GM18498 (cell line): ENCODE results near the gene CHST13.
"Not testable (repeated sequence)": the region's sequence is repeated elsewhere in the genome, so short reads cannot be mapped to it uniquely, and the experiment has no call there.

ENCODE experiments used
- ATAC-seq: cut with Tn5 transposase; IDR thresholded peaks from one replicate; pipeline ENCODE4 v1.9.1; 2021; ENCODE audit warnings: mild to moderate bottlenecking, moderate library complexity; ENCODE audit not compliant: unreplicated experiment

The CHST13 gene

DNA sequence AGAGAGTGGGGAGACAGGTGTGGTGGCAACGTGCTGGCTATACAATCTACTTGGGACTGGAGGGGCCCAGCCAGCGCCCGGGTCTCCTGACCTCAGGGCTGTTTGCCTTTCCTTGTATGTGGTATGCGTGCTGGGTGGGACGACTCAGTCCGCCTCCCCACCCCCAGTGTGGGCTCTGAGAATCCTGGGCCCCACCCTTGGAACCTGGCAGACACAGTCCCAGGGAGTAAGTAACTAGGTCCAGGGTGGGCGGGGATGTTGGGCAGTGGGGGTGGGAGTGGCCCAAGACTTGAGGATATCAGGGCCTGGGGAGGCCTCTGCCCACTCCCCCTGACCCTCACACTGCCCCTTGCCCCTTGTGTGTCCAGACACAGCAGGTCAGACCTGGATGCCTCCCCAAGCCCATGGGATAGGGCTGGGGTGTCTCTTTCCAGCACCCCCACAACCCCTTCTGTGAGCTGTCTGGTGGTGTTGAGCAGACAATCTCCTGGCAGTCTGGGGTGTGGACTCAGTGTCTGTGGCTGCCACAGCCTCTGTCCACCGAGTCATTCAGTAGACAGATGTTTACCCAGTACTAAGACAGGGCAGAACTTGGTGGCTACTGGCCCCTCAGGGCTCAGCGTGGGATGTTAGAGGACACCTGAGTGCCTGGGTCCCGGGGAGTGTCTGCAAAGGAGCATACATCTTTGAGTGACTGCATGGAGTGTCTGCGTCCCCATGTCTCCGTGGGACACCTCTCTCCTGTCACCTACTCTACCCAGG is 1.3 kb downstream of the CHST13 start:
- no peak for ATAC-seq

DNA sequence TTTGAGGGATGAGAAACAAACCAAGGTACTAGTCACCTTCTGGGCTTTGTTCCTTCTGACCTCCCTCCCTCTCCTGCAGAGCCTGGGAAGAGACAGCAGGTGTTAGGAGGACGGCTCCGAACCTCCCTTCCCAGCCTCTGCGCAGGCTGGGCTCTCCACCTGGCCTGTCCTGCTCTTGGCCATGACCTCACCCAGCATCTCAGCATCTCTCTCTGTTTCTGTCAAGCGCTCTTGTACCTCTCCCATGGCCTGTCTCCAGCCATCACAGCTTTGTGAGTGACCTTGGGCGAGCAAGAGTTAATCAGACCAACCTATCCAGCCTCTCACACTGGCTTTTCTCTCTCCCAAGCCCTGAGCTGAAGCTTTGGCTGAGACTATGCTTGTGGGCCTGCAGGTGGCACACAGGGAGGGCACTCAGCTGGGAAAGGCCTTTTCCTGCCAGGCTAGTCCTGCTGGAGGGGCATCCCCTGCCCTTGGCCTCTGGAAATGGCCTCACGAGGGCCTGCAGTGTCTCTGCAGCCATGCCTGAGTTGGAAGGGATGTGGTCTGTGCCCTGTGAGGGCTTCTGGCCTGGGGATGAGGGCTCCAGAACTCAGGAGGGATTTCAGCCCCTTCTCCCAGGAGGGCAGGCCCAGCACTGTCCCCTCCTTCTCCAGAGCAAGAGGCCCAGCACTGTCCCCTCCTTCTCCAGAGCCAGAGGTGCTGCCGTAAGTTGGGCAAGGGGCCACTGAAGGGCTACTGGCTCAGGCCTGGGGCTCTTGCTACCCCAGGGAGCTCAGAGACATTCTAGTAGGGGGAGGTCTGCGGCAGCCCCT is 2.1 kb downstream of the CHST13 start:
- no peak for ATAC-seq

- ATAC-seq: no peak
Observed at GRCh38 chr3:126526668-126527005, 2.7 kb downstream of the CHST13 start.

DNA sequence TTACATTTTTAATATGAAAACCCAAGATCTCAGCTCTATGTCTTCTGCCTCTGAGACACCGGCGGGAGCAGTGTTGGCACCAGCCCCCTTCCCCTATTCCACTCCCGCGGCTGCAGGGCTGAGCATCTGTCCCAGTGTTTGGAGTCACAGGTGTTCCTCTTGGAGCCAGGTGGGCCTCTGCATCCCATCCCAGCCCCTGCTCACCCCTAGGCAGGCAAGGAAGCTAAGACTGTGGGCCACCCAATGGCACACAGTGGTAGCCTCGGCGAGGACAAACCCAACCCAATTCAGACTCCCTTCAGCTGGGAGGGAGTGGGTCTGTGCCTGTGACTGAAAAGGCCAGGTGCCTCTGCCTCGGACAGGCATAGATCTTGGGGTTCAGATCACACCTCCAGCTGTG is 3.1 kb downstream of the CHST13 start:
- no peak for ATAC-seq

DNA sequence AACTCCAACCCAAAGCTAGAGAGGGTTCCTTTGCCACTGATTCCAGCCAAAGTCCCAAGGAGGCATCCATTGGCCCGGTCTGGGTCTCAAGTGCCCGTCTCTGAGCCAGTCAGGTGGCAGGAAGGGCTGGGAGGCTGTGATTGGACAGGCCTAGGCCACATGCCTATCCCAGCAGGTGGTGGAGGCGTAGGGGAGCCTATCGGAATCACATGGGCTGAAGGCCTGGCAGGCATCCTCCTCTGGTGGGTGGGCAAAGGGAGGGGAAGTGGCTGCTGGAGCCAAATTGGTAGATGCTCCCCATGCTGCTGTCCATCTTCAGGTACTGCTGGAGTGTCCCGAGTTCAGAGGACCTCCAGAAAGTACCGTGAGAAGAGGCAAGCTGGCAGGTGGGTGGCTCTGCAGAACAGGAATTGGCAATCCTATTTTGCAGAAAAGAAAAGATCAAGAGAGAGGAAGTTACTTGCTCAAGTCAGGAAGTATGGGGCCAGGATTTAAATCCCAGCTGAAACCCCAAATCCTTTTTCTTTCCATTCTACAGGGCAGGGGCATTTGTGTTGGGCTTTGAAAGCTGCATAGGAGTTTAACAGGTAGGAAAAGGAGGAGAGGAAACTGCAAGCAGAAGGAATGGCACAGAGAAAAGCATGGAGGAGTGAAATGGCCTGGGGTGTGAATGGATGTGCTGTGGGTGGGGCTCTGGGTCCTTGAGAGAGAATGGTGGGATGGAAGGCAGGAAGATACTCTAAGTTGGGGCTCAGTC is 3.7 kb downstream of the CHST13 start:
- no peak for ATAC-seq

DNA sequence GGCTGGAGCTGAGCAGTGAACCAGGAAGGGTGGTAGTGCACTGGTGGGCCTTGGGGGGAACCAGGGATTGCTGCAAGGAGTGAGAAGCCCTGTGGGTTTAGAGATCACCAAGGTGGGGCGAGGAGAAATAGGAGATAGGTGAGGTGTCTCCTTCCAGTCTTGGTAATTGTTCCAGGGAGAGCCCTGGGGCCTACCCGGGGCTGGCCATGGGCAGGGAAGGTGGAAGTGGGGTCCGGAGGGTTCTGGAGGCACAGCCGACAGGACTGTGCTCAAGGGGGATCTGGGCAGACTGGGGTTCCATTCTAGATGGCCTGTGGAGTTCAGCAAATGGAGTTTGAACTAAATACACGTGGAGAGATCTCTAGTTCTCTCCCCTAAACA is 4.5 kb downstream of the CHST13 start:
- ATAC-seq: no peak

GRCh38 chr3:126528800-126529541 is 5.0 kb downstream of the CHST13 start:
- ATAC-seq: no peak

GRCh38 chr3:126529585-126530170 is 5.7 kb downstream of the CHST13 start:
- no peak for ATAC-seq

GRCh38 chr3:126530171-126531050 is 6.5 kb downstream of the CHST13 start:
- peak; percentile 45 for ATAC-seq

GRCh38 chr3:126531051-126531330 is 7.0 kb downstream of the CHST13 start:
- ATAC-seq: no peak

DNA sequence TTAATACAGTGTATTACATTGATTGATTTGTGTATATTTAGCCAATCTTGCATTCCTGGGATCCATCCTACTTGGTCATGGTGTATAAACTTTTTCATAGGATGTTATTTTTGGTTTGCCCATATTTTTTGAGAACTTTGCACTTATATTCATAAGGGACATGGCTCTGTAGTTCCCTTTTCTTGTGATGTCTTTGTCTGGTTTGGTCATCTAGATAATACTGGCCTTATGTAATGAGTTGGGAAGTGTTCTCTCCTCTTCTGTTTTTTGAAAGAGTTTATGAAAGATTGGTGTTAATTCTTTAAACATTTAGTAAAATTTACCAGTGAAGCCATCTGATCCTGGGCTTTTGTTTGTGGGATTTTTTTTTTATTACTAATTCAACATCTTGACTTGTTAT is 9.6 kb downstream of the CHST13 start:
- no peak for ATAC-seq

DNA sequence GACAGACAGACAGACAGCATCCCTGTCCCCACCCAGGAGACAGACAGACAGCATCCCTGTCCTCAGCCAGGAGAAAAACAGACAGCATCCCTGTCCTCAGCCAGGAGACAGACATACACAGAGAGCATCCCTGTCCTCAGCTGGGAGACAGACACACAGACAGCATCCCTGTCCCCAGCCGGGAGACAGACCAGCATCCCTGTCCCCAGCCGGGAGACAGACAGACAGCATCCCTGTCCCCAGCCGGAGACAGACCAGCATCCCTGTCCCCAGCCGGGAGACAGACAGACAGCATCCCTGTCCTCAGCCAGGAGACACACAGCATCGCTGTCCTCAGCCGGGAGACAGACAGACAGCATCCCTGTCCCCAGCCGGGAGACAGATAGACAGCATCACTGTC is 10.8 kb downstream of the CHST13 start:
- not testable (repeated sequence) for ATAC-seq

DNA sequence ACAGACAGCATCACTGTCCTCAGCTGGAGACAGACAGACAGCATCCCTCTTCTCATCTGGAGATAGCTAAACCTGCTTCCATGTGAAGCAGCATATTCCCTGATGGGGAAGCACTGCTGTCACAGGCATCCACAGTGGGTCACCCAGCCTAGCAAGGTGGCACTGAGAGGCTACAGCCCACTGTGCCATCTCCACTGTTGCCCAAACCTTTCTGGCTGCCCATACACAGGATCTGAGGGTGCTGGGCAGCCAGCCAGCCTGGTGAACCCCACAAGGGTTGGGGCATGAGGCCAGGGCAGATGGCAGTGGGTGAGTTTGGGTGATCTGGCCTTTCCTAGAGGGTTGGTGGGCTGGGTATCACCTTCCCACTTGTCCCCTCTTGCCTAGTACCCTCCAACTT is 11.7 kb downstream of the CHST13 start:
- no peak for ATAC-seq

- no peak for ATAC-seq
Observed at GRCh38 chr3:126536126-126536525, 12.2 kb downstream of the CHST13 start.

GRCh38 chr3:126537116-126537729 is 13.3 kb downstream of the CHST13 start:
- ATAC-seq: no peak

DNA sequence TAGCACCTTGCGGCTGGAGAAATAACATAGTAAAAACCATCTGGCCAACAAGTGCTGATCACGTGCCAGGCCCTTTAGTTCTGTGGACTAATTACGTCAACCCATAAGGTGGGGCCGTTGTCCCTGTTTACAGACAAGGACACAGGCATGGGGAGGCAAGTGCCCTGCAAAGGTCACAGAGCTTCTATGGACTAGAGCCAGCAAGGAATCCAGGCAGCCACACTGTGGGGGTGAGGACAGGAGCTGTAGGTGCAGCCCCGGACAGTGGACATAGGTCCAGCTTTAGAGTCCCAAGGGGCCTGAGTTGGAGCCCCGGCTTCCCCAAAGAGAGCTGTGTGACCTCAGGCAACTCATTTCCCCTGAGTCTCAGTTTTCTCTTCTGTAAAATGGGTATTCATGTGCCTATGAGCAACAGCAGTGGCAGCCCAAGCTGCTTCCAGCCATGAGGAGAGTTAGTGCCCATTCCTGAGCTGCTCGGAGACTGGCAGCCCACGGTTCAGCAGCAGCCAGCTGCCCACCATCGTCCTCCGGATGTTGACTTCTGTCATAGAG is 13.9 kb downstream of the CHST13 start:
- no peak for ATAC-seq

GRCh38 chr3:126538316-126538715 is 14.4 kb downstream of the CHST13 start:
- no peak for ATAC-seq

DNA sequence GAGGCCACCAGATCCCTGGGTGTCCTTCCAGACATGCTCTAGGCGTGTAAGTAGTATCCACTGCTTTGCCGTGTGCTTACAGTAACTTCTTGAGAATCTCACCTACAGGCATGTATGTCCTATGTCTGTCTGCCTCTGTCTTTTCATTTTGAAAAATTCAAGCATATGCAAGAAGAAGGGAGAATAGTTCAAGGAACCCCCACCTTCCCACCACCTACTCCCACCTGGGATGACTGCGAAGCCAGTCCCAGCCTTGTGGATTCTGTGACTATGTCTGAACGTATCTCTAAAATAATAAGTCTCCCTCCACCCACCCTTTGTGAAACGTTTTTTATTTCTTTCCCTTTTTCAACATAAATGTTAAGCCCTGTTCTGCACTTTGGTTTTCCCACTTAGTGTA is 15.0 kb downstream of the CHST13 start:
- ATAC-seq: no peak

GRCh38 chr3:126539558-126540250 is 15.7 kb downstream of the CHST13 start:
- no peak for ATAC-seq
